ENCODE measurements around the gene GK2. TPM values are rescaled to one million over a fixed set of nuclear protein-coding genes. Genes with fewer than 3 reads are reported as not detected.

The GK2 gene
- total RNA-seq, 2 donors from 2014 or later, result not detected

DNA sequence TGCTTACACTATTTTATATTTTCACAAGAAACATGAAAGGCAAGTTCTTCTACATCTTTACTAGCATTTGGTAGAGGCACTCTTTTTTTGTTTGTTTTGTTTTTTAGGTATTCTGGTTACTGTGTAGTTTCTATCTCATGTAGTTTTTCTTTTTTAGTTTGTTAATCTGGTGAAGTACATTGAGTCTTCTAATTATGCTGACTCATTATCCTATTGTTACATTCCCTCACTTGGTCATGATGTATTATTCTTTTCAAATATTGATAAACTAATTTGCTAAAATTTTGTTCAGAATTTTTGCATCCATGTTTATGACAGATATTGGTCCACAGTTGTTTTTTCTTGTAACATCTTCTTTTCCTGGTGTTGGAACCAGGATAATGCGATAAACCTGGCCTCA, 4.7 kb downstream of the GK2 start:
- Histone ChIP-seq H3K9me3 (no peaks in the 10 kb centered on the region), H3K9ac (ENCODE audit: low read depth in 2 of 2, low read length in 2 of 2) (no peak overlapping the region), H3K36me3 (no peaks in the 10 kb centered on the region), H3K4me3 (no peak overlapping the region), H3K27me3 (no peaks in the 10 kb centered on the region), H3K4me1 (no peaks in the 10 kb centered on the region), H3K27ac (no peak overlapping the region)
- DNase-seq, result no peak
- TF ChIP-seq, protein P1, sequence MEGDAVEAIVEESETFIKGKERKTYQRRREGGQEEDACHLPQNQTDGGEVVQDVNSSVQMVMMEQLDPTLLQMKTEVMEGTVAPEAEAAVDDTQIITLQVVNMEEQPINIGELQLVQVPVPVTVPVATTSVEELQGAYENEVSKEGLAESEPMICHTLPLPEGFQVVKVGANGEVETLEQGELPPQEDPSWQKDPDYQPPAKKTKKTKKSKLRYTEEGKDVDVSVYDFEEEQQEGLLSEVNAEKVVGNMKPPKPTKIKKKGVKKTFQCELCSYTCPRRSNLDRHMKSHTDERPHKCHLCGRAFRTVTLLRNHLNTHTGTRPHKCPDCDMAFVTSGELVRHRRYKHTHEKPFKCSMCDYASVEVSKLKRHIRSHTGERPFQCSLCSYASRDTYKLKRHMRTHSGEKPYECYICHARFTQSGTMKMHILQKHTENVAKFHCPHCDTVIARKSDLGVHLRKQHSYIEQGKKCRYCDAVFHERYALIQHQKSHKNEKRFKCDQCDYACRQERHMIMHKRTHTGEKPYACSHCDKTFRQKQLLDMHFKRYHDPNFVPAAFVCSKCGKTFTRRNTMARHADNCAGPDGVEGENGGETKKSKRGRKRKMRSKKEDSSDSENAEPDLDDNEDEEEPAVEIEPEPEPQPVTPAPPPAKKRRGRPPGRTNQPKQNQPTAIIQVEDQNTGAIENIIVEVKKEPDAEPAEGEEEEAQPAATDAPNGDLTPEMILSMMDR (IDR thresholded peaks at IDR 0.05), result no peak
- intact Hi-C loops (cut with DNase I), result no loop called here

DNA sequence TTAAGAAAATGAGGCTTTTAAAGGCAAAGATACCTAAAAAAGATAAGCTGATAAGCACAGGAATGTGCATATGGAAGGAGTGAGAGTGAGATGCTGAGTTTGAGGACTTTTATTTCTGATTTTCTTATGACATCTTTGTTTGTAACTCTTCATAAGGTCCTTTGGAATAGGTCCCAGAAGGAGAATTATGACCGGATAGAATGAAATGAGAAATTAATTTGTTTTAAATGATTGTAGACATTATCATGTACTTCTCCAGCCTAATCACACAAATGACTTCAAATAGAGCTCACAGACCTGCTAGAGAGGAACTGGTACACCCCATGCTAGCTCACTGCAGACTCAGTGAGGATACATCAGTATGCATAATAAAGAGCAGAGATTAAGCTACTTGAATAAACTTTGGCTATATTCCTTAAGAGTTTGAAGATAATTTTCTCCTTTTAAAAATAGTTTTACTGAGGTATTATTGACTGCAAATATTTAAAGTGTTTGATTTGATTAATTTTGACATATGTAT, 5.6 kb downstream of the GK2 start:
- intact Hi-C loops (cut with DNase I), result no loop called here
- no peaks in the 10 kb centered on the region for H3K27me3 ChIP-seq
- no peak overlapping the region for H3K27ac ChIP-seq
- no peak for DNase-seq
- TF ChIP-seq, protein P1 (IDR thresholded peaks at IDR 0.05), result no peak
- H3K9ac ChIP-seq (ENCODE audit: low read depth in 2 of 2, low read length in 2 of 2), result no peak overlapping the region
- no peaks in the 10 kb centered on the region for H3K9me3 ChIP-seq
- H3K4me1 ChIP-seq, result no peaks in the 10 kb centered on the region
- no peak overlapping the region for H3K4me3 ChIP-seq
- no peaks in the 10 kb centered on the region for H3K36me3 ChIP-seq

DNA sequence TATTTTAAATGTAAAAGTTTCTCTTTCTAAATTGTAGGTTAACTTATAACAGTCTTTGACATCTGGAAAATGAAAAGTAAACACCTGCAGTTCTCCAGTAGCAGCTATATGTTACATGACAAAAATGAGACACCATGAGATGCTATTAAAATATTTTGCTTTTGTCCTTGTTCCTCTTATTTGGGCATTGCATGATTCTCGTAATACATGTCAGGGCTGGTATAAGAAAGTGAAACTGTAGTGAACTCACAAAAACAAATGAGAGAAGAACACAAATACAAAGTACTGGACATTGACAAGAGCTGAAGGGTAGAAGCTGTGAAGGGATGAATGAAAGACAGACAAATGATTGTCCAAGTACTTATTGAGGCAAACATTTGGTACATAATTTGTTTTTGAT, 9.0 kb downstream of the GK2 start:
- Histone ChIP-seq H3K27me3 (no peaks in the 10 kb centered on the region), H3K9ac (ENCODE audit: low read depth in 2 of 2, low read length in 2 of 2) (no peak overlapping the region), H3K36me3 (no peaks in the 10 kb centered on the region), H3K9me3 (no peaks in the 10 kb centered on the region), H3K4me3 (no peak overlapping the region), H3K27ac (no peak overlapping the region), H3K4me1 (no peaks in the 10 kb centered on the region)
- TF ChIP-seq, protein P1 (IDR thresholded peaks at IDR 0.05), result no peak
- intact Hi-C loops (cut with DNase I), result no loop called here
- no peak for DNase-seq

DNA sequence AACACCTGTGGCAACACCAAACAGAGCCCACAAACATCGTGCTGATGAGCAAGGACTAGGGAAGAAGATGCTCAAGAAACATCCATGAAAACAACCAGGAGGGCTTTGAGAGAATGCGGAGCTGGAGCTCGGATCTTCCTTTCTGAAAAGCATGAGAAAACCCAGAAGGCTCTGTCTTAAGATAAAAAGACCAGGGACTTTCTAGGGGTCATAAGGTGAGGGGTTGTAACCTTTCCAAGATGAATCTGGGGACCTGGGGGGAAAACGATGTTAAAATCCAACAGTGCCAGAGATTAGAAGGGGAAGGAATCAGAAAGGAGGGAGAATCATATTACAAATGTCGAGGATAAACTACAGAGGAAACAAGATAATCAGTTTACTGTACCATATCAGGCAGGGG, 10.1 kb downstream of the GK2 start:
- TF ChIP-seq, protein P1 (IDR thresholded peaks at IDR 0.05), result no peak
- Histone ChIP-seq H3K9me3 (no peaks in the 10 kb centered on the region), H3K9ac (ENCODE audit: low read depth in 2 of 2, low read length in 2 of 2) (no peak overlapping the region), H3K4me3 (no peak overlapping the region), H3K27ac (no peak overlapping the region), H3K27me3 (no peaks in the 10 kb centered on the region), H3K4me1 (no peaks in the 10 kb centered on the region), H3K36me3 (no peaks in the 10 kb centered on the region)
- DNase-seq, result no peak
- intact Hi-C loops (cut with DNase I), result no loop called here

DNA sequence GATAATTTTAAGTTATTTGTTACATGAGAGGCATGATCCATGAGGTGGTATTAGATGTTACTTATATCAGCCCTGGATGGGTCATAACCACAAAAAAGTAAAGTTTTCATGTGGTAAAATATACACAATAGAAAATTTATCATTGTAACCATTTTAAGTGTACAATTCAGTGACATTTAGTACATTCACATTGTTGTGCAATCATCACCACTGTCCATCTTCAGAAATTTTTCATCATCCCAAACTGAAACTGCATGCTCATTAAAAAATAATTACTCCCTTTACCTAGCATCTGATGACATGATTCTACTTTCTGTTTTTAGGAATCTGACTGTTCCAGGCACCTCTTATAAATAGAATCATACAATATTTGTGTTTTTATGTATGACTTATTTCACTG, 11.2 kb downstream of the GK2 start:
- Histone ChIP-seq H3K4me3 (no peak overlapping the region), H3K4me1 (no peaks in the 10 kb centered on the region), H3K9ac (ENCODE audit: low read depth in 2 of 2, low read length in 2 of 2) (no peak overlapping the region), H3K27ac (no peak overlapping the region), H3K9me3 (no peaks in the 10 kb centered on the region), H3K36me3 (no peaks in the 10 kb centered on the region), H3K27me3 (no peaks in the 10 kb centered on the region)
- TF ChIP-seq, protein P1 (IDR thresholded peaks at IDR 0.05), result no peak
- DNase-seq, result no peak
- intact Hi-C loops (cut with DNase I), result no loop called here
